HG03469 (cell line): ENCODE data around the gene NUSAP1.
"Not testable (repeated sequence)": the region's sequence is repeated elsewhere in the genome, so short reads cannot be mapped to it uniquely, and the experiment has no call there.

Experiments
- ATAC-seq: cut with Tn5 transposase; IDR thresholded peaks from one replicate; pipeline ENCODE4 v1.9.1; 2021; ENCODE audit warnings: mild to moderate bottlenecking, moderate library complexity, moderate number of reproducible peaks; ENCODE audit not compliant: unreplicated experiment

The NUSAP1 gene

GRCh38 chr15:41408234-41408641 lies 75.6 kb downstream of the NUSAP1 start:
- ATAC-seq = no peak

- no peak for ATAC-seq
Measured at GRCh38 chr15:41411031-41411430, 78.3 kb downstream of the NUSAP1 start.

- ATAC-seq = no peak
Measured at GRCh38 chr15:41411441-41411840, 78.8 kb downstream of the NUSAP1 start.

GRCh38 chr15:41416128-41416741 lies 83.6 kb downstream of the NUSAP1 start:
- no peak for ATAC-seq

- peak; percentile 61 for ATAC-seq
Measured at GRCh38 chr15:41416742-41417417, 84.2 kb downstream of the NUSAP1 start, which contains the start of gene RTF1. RTF1 (plus strand) TSS chr15:41417095; CDS start chr15:41417116, 21 bp downstream.

GRCh38 chr15:41417418-41418195 lies 84.9 kb downstream of the NUSAP1 start:
- ATAC-seq = peak; percentile 14

- peak; percentile 72 for ATAC-seq
Measured at GRCh38 chr15:41423979-41424659, 91.4 kb downstream of the NUSAP1 start.

GRCh38 chr15:41424809-41425208 lies 92.1 kb downstream of the NUSAP1 start:
- no peak for ATAC-seq

GRCh38 chr15:41425907-41426306 lies 93.2 kb downstream of the NUSAP1 start:
- ATAC-seq = not testable (repeated sequence)

GRCh38 chr15:41429003-41429890 lies 96.6 kb downstream of the NUSAP1 start:
- ATAC-seq = no peak
